NCI-H1092 treated with DMSO at 0.1 percent for 48 hours (cell line): ENCODE results near the gene SORD.

Source experiments
- DNase-seq: peaks from one replicate; lab custom pipeline; 2025; lab: John Stamatoyannopoulos, UW

SORD gene

DNA sequence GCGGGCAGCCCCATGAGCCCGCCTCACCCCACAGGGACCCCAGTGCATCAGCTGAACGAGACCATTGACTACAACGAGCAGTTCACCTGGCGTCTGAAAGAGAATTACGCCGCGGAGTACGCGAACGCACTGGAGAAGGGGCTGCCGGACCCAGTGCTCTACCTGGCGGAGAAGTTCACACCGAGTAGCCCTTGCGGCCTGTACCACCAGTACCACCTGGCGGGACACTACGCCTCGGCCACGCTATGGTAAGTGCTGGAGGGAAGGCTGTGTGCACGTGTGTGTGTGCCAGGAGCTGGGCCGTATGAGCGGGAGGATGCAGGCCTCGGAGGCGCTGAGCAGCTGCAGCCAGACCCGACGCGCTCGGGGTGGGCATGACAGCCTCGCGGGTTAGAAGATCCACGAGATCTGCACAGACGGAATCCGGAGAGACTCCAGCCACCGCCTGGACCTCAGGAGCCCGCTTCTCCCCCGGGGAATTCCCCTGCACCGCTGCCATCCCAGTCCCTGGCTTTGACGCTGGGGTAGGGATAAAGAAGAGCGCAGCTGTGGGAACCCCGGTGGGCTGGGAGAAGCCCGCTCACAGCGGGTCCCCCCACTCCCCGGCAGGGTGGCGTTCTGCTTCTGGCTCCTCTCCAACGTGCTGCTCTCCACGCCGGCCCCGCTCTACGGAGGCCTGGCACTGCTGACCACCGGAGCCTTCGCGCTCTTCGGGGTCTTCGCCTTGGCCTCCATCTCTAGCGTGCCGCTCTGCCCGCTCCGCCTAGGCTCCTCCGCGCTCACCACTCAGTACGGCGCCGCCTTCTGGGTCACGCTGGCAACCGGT is 93.7 kb downstream of the SORD start:
- no peak for DNase-seq

DNA sequence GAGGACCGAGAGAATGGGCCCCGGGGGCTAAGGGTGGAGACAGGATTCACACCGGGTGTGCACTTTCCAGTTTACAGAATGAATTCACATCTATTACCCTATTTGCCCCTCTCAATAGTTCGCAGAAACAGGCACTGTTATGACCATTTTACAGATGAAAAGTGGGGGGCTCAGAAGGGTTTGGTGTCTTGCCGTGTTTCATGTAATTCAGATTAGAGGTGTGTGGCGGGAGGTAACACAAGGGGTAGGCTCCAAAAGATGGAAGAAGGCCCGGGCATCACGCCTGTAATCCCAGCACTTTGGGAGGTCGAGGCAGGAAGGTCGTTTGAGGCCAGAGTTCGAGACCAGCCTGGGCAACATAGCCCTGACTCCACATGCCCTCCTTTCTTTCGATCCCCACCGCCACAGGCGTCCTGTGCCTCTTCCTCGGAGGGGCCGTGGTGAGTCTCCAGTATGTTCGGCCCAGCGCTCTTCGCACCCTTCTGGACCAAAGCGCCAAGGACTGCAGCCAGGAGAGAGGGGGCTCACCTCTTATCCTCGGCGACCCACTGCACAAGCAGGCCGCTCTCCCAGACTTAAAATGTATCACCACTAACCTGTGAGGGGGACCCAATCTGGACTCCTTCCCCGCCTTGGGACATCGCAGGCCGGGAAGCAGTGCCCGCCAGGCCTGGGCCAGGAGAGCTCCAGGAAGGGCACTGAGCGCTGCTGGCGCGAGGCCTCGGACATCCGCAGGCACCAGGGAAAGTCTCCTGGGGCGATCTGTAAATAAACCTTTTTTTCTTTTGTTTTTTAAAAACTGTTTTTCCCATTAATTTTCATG is 94.5 kb downstream of the SORD start:
- DNase-seq = no peak

DNA sequence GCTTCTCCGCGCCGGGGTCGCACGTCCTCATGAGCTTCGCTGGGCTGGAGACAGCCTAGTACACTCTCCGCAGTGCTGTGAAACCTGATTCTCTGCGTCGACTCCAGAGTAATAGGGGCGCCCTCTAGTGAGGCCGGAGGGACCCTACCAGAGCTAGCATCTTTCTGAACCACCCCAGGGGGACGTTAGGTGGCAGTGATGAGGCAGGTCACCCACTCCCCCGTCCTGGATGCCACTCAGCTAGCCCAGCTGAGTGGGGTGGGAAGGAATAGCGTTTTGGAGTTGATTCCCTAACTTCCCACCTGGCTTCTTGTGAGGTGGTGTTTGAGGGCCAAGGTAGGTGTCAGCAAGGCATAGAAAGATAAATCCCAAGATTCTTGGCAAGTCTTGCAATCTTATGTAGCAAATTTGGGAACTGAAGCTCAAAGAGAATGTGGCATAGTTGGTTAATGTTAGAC is 95.2 kb downstream of the SORD start:
- DNase-seq = peak; percentile 90

- no peak for DNase-seq
Measured at GRCh38 chr15:45118996-45119395, 96.0 kb downstream of the SORD start.

- no peak for DNase-seq
Measured at GRCh38 chr15:45120081-45120972, 97.3 kb downstream of the SORD start.

DNA sequence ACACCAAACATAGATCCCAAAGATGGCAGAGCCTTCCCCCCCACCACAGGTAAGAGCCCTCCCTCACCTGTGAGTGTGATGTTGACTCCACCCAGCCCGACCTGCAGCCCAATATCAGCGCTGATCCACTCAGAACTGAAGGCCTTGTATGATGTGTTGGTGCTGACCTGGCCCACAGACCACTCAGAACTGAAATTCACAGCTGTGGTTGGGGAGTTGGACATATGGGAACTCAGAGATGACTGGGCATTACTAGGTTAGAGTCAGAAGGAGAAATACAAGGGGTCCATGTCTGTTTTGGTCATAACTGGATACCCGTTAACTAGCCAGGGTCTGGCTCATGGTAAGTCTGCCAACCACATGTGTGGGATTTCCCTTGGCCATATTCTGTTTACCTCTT is 98.0 kb downstream of the SORD start:
- no peak for DNase-seq

DNA sequence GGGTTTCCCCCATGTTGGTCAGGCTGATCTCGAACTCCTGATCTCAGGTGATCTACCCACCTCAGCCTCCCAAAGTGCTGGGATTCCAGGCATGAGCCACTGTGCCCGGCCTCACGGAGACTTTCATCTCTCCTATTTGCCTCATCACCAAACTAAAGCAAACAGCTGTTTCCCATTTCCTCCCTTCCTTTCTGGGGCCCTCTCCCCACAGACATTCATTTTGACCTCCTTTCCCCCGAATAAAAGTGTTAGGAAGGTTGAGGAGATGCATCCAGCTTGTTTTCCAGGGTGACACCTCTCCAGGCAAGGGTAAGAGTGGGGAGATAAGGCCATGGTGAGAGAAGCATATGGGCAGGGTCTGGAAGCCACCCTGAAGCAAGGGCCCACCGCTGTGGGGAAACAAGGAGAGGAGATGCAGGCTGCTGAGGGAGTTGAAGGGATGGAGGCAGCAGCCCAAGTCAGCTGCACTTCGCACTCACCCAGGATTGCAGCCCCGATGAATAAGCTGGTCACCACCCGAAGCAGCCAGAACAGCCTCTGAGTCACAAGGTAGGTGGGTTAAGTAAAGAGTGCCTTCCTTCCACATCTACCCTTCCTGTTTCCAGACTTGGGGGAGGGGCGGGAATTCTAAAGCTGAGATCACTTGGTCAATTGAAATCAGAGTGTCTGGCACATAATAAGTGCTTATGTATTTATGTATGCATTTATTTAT is 98.9 kb downstream of the SORD start:
- no peak for DNase-seq

- no peak for DNase-seq
Measured at GRCh38 chr15:45122719-45123118, 99.7 kb downstream of the SORD start.

DNA sequence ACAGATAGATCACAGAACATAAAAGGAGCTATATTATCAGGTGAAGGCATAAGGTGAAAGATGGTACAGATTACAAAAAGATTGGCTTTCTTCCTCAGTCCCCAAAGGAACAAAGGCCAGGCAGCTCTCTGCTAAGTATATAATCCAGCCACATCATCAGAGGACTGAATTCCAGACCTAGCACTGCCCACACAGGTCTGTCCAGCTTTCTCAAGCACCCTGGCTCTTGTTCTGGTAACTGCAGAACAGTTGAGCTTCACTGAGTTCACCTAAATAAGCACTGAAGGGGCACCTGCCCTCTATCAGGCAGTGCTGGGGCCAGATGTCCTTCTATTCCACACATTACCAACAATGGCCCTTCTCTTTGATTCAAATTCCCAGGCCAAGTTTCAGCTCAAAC is 100.4 kb downstream of the SORD start:
- DNase-seq = no peak

DNA sequence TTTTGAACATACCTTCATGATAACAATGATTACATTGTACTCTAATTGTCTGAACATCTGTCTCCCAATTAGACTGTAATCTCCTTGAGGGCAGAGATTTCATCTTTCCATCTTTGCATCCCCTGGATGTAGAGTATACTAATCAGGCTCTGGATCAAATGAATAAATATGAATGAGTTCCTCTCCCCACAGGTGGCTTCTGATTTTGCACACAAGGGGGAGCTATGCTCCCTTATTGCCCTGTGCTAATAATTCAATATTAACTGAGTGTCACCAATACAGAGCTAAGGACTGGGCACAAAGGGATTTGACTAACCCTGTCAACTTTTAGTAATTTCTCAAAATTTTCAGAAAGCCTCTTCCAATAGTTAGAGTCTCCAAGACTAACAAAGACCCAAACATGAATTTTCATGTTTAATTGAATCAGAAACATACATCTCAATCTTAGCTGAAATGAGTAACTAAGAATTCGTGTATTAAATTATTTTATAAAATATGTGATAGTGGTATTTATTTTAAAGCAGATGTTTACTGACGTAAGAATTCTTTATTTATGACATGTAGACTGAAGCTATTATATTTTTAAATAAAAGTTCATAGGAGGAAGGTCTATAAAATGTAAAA is 103.7 kb downstream of the SORD start:
- no peak for DNase-seq
